ENCODE measurements around the gene BICRAL.

- TF ChIP-seq TCF7L2 (IDR thresholded peaks at IDR 0.05; ENCODE audit: low read depth, low read length) (no peak), ARHGAP35 (IDR thresholded peaks at IDR 0.05; ENCODE audit: partially characterized antibody) (no peak), ZNF143 (CRISPR knock-in tag; IDR thresholded peaks at IDR 0.05) (no peak), CBX3 (IDR thresholded peaks at IDR 0.05; ENCODE audit: borderline replicate concordance in 1 of 2, low read length in 2 of 2) (no peak), ZNF324 (CRISPR knock-in tag; IDR thresholded peaks at IDR 0.05) (no peak), ZBTB33 (CRISPR knock-in tag; IDR thresholded peaks at IDR 0.05) (no peak), ZFP36 (IDR thresholded peaks at IDR 0.05; ENCODE audit: low read depth, low read length, partially characterized antibody) (no peak), CHCHD3 (CRISPR knock-in tag; IDR thresholded peaks at IDR 0.05) (no peak), PKNOX1 (IDR thresholded peaks at IDR 0.05) (no peak), FOXP4 (CRISPR knock-in tag; IDR thresholded peaks at IDR 0.05; ENCODE audit: borderline replicate concordance) (no peak; the same call in 1 of the 2 replicates), RBM15 (IDR thresholded peaks at IDR 0.05; ENCODE audit: insufficient read depth, low read length) (no peak), EGR1 (conservative IDR thresholded peaks at IDR 0.05) (no peak), TAF7 (tag; IDR thresholded peaks at IDR 0.05) (no peak)
Observed at GRCh38 chr6:42745083-42745639, 36.7 kb upstream of the BICRAL start.

Measured in K562 (cell line).